Adrenal gland (tissue), 5 donors: ENCODE measurements around the gene DPH7.
"Not testable (repeated sequence)": the region's sequence is repeated elsewhere in the genome, so short reads cannot be mapped to it uniquely, and the experiment has no call there.

Source experiments
- POLR2A ChIP-seq, 2 donors: fragments of 450-650 bp; IDR thresholded peaks; one replicate each; pipeline ENCODE4 v1.6.1; 2017; ENCODE audit warnings: antibody characterized with exemption in 2 of 2, mild to moderate bottlenecking in 2 of 2, moderate library complexity in 1 of 2
- TF ChIP-seq, protein P1 (sequence below), 6 experiments: fragments of 450-650 bp in 4 of 6; fragments of 200-600 bp in 2 of 6; sonication (generic) in 1 of 6; IDR thresholded peaks; 1 replicate in 5 of 6; 2 replicates in 1 of 6; pipeline versions ENCODE4 v1.5.1 to v1.8.0; 2016 to 2021; ENCODE audit warnings: antibody characterized with exemption in 6 of 6, mild to moderate bottlenecking in 2 of 6, moderate library complexity in 1 of 6
- donor health status: DM: no; HTN: no; CAD: no.

DNA sequence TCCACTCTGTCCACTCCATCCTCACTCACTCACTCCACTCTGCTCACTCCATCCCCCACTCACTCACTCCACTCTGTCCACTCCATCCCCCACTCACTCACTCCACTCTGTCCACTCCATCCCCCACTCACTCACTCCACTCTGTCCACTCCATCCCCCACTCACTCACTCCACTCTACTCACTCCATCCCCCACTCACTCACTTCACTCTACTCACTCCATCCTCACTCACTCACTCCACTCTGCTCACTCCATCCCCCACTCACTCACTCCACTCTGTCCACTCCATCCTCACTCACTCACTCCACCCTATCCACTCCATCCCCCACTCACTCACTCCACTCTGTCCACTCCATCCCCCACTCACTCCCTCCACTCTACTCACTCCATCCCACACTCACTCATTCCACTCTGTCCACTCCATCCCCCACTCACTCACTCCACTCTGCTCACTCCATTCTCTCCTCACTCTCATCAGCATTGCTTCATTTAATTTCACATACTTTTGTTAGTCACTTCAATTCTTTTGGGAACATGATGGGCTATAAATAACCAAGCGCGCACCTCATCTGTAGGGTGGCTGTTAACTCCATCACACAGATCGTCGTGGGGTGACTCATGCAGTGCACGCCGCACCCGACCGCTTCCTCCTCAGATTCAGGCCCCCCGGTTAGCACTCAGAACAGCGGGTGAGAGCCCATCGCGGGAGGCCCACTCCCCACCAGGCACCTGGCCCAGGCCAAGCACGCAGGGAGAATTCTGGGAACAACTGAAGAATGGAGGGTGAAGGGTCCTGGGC, 59.9 kb downstream of the DPH7 start:
- TF ChIP-seq, protein P1, sequence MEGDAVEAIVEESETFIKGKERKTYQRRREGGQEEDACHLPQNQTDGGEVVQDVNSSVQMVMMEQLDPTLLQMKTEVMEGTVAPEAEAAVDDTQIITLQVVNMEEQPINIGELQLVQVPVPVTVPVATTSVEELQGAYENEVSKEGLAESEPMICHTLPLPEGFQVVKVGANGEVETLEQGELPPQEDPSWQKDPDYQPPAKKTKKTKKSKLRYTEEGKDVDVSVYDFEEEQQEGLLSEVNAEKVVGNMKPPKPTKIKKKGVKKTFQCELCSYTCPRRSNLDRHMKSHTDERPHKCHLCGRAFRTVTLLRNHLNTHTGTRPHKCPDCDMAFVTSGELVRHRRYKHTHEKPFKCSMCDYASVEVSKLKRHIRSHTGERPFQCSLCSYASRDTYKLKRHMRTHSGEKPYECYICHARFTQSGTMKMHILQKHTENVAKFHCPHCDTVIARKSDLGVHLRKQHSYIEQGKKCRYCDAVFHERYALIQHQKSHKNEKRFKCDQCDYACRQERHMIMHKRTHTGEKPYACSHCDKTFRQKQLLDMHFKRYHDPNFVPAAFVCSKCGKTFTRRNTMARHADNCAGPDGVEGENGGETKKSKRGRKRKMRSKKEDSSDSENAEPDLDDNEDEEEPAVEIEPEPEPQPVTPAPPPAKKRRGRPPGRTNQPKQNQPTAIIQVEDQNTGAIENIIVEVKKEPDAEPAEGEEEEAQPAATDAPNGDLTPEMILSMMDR (IDR thresholded peaks at IDR 0.05), result not testable (repeated sequence)
- not testable (repeated sequence) for TF ChIP-seq POLR2A (IDR thresholded peaks at IDR 0.05)
